Gastroesophageal sphincter (tissue), 3 donors: ENCODE results near the gene BRINP3.

ENCODE experiments used
- EP300 ChIP-seq: sonication (generic); formaldehyde crosslinking; IDR thresholded peaks from one replicate; pipeline ENCODE4 v1.6.1; 2017; ENCODE audit warnings: antibody characterized with exemption, mild to moderate bottlenecking
- POLR2A ChIP-seq, 2 donors: fragments of 450-650 bp; IDR thresholded peaks; one replicate each; pipeline ENCODE4 v1.6.1; 2017; ENCODE audit warnings: antibody characterized with exemption in 2 of 2, mild to moderate bottlenecking in 2 of 2, moderate library complexity in 1 of 2
- POLR2AphosphoS5 ChIP-seq: sonication (generic); formaldehyde crosslinking; IDR thresholded peaks from one replicate; pipeline ENCODE4 v1.6.1; 2017; ENCODE audit warnings: antibody characterized with exemption
- TF ChIP-seq, protein P1 (sequence below), 4 experiments: fragments of 200-600 bp in 2 of 4; fragments of 450-650 bp in 2 of 4; sonication (generic) in 1 of 4; IDR thresholded peaks; one replicate each; pipeline ENCODE4 v1.5.1; 2017 to 2019; ENCODE audit warnings: antibody characterized with exemption in 4 of 4, mild to moderate bottlenecking in 2 of 4, moderate library complexity in 2 of 4

- TF ChIP-seq POLR2A (IDR thresholded peaks at IDR 0.05), result no peak
- TF ChIP-seq POLR2AphosphoS5, result no peak
- TF ChIP-seq, protein P1, sequence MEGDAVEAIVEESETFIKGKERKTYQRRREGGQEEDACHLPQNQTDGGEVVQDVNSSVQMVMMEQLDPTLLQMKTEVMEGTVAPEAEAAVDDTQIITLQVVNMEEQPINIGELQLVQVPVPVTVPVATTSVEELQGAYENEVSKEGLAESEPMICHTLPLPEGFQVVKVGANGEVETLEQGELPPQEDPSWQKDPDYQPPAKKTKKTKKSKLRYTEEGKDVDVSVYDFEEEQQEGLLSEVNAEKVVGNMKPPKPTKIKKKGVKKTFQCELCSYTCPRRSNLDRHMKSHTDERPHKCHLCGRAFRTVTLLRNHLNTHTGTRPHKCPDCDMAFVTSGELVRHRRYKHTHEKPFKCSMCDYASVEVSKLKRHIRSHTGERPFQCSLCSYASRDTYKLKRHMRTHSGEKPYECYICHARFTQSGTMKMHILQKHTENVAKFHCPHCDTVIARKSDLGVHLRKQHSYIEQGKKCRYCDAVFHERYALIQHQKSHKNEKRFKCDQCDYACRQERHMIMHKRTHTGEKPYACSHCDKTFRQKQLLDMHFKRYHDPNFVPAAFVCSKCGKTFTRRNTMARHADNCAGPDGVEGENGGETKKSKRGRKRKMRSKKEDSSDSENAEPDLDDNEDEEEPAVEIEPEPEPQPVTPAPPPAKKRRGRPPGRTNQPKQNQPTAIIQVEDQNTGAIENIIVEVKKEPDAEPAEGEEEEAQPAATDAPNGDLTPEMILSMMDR (IDR thresholded peaks at IDR 0.05), result no peak
- no peak for TF ChIP-seq EP300
These were observed 101.6 kb downstream of the BRINP3 start for GRCh38 chr1:190376044-190376443.
